ENCODE data around the gene PRPH.

PRPH gene

DNA sequence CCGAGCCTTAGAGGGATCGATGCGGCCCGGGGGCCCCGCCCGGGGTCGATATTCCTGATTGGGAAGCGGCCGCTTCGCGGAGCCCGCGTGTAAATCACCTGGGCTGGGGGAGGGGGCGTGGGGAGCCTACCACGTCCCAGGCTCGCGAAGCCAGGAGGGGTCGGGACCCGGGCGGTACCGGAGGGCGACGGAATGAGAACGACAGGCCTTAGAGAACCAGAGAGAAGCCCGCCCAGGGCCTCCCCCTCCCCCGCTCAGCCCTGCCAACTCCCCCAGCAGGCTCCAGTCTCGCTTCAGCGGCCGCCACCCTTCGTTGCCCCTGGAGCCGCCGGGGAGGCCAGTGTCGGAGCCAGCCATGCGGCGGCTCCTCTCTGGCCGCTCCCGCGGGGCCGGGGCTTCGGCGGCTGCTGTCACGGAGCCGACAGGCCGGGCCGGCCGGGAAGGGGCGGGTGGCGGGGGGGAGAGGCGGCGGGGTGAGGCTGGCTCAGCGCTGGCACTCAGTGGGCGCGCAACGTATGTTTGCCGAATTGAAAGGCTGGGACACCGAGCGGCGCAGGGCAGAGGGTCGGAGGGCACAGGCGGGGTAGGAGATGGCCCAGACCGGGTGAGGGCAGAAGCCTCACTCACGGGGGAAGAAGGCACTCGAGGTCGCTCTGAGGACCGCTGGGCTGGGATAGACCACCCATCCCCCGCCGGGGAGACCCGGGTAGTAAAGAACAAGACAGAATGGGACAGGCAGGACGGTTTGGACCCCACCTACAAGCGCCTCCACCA lies 50.3 kb downstream of the PRPH start:
- TF ChIP-seq, protein P1, sequence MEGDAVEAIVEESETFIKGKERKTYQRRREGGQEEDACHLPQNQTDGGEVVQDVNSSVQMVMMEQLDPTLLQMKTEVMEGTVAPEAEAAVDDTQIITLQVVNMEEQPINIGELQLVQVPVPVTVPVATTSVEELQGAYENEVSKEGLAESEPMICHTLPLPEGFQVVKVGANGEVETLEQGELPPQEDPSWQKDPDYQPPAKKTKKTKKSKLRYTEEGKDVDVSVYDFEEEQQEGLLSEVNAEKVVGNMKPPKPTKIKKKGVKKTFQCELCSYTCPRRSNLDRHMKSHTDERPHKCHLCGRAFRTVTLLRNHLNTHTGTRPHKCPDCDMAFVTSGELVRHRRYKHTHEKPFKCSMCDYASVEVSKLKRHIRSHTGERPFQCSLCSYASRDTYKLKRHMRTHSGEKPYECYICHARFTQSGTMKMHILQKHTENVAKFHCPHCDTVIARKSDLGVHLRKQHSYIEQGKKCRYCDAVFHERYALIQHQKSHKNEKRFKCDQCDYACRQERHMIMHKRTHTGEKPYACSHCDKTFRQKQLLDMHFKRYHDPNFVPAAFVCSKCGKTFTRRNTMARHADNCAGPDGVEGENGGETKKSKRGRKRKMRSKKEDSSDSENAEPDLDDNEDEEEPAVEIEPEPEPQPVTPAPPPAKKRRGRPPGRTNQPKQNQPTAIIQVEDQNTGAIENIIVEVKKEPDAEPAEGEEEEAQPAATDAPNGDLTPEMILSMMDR (IDR thresholded peaks at IDR 0.05) = no peak

DNA sequence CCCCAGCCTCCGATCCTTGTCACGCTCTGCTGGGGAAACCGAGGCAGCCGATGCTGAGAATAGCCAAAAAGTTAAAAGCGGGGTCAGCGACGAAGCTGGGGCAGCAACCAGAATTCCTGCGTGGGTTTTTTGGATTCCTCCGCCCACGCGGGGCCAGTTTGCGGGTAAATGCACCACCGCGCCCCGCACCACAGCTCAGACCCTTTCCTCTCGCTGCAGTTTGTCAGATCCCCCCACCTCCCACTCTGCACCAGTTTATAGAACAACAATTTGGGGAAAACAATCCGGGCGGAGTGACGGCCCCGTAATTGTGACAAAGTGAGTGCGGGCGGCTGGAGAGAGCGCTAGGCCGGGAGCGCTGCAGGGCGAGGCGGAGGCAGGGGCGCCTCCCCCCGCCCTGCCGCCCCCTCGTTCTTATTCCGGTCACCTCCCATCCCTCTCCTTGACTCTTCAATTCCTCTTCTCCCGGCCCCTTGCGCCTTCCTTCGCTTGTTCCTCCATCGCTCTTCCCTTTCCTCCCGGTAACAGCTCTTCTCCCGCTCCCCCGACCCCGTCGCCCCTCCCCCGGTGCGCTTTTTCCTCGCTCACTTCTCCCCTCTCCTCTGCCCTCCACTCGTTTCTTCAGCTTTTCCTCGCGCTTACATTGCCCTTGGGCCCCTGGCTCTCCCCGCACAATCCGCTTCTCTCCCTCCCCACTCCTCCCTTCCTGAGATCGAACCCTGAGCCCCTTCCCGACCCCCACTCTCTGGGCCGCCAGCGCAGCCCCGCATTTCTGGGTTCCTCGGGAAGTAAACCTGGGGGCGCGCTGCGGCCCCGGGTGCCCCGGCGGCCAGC lies 51.1 kb downstream of the PRPH start:
- TF ChIP-seq, protein P1 (IDR thresholded peaks at IDR 0.05) = no peak

DNA sequence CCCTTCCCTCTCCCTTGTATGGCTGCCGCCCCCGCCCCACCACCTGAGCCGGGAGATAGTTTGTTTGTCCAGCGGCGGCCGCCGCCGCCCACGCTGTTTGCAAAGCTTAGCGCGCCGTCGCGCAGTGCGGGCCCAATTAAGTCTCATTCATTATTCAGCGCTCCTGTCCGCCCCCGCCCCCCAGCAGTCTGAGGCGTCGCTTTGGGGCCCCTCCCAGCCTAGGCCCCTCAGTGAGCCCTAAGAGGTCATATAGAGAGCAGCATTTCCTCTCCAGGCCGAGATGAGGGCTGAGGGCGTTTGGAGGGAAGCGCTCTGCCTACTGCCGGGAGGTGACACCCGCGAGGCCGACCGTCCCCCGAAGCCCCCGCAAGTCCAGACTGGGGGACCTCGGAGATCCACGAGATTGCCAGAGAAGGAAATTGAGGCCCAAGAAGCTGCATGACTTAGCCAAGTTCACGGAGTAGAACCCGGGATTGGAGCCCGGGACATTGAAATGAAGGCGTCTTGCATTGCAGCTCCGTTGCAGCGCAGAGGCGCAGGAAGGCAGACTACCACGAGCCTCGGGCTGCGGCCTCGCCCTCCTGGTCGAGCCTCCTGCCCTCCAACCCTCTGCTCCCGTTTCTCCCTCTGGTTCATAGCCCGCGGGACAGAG lies 51.8 kb downstream of the PRPH start, which contains the start of gene DNAJC22:
Gene DNAJC22 (plus strand): TSS at position 230 of the 652 bp plus-strand sequence. CDS start 1,985 bp downstream, outside the sequence.
- TF ChIP-seq, protein P1 (IDR thresholded peaks at IDR 0.05) = no peak

DNA sequence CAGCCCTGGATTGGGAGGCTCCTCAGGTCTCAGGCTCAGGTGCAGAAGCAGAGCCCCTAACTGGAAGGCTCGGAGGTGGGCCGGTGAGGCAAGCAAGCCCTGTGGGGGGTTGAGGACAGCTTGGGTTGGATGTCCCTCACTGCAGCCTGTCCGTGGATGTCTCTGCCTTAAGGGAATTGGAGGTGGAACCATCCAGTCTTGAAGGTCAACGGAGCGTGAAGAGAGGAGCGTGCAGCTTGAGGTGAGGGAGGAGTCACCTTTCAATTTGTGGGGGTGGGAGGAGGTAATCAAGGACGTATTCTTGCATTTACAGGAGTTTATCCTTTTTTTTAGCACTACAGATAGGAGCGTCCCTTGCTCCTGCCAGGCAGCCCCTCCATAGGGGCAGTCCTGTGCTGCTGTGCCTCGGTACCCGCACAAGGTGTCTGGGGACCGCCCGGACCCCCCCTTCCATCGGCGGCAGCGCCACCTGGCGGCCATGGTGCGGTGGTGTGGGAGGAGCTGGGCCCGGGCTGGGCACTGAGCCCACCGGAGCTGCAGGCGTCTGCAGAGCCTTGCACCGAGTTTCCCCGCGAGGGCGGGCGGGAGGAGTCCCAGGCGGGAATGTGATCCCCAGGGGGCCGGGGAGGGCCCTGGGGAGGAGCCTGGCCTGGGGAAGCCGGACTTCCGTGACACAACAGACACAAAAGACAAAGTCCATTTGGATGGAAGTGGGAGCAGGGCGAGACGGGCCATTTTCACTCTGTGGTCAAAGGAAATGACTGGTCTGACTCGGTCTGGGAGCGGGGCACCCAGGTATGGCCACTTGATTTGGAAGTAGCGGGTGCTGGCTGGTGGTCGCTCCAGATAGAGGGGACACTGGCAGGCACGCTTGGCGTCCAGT lies 52.6 kb downstream of the PRPH start:
- TF ChIP-seq, protein P1 (IDR thresholded peaks at IDR 0.05) = peak; percentile 99
